ENCODE measurements around the gene TTC4. TPM values are rescaled to one million over a fixed set of nuclear protein-coding genes. Genes with fewer than 3 reads are reported as not detected.

The TTC4 gene
- total RNA-seq, 1 donor from 2014 or later = 15.1 TPM

- ATAC-seq = no peak
These were observed 71.9 kb downstream of the TTC4 start for GRCh38 chr1:54787604-54788003.

- no peak for ATAC-seq
These were observed 72.8 kb downstream of the TTC4 start for GRCh38 chr1:54788459-54788858.

GRCh38 chr1:54791880-54792522 lies 76.3 kb downstream of the TTC4 start:
- no peak for ATAC-seq

Other genes with a start within 250 kb of the TTC4 start
- 16.1 TPM for gene ACOT11, start 167.6 kb upstream of the TTC4 start, total RNA-seq
- gene FAM151A, start 92.3 kb upstream of the TTC4 start, total RNA-seq = not detected
- gene MROH7, start 74.1 kb upstream of the TTC4 start, total RNA-seq = 0.68 TPM
- 2.8 TPM for gene PARS2, start 48.7 kb downstream of the TTC4 start, total RNA-seq
- gene TTC22, start 85.5 kb downstream of the TTC4 start, total RNA-seq = 113 TPM
- gene DHCR24, start 171.3 kb downstream of the TTC4 start, total RNA-seq = 530 TPM

Data from esophagus mucosa (tissue), 1 donor.